ENCODE measurements around the gene LDB3. TPM values are rescaled to one million over a fixed set of nuclear protein-coding genes. Genes with fewer than 3 reads are reported as not detected.

LDB3 gene
- total RNA-seq, 4 donors from 2014 or later = 2.2 to 32.5 (median 2.9) TPM

DNA sequence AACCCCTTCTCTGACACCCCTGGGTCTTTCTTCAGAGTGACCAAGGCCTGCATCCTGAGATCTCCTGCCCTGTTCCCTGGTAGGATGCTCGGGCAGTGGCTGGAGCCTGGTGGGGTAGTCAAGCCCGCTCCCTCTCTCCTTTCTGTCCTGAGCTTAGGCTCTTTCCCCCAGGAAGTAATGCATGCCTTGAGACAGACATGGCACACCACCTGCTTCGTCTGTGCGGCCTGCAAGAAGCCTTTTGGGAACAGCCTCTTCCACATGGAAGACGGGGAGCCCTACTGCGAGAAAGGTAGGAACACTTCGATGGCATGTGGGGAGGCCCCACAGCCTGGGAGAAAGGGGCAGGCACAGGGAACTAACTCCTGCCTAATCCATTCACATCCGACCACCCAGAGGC is 50.2 kb downstream of the LDB3 start:
- intact Hi-C loops (cut with DNase I; ENCODE audit: low total_unique reads) = no loop called here
- Histone ChIP-seq H3K36me3 (no peaks in the 10 kb centered on the region), H3K27me3 (no peaks in the 10 kb centered on the region), H3K9me3 (no peaks in the 10 kb centered on the region), H3K4me1 (no peaks in the 10 kb centered on the region), H3K27ac (no peak overlapping the region), H3K4me3 (no peak overlapping the region)
- in situ Hi-C loops (cut with MboI; ENCODE audit: low pct_ligation_motif_present in 1 of 4, low pct_unique_long_range_greater_than_20kb in 1 of 4, low sequenced_read_pairs in 3 of 4) = no loop called here
- TF ChIP-seq, protein P1, sequence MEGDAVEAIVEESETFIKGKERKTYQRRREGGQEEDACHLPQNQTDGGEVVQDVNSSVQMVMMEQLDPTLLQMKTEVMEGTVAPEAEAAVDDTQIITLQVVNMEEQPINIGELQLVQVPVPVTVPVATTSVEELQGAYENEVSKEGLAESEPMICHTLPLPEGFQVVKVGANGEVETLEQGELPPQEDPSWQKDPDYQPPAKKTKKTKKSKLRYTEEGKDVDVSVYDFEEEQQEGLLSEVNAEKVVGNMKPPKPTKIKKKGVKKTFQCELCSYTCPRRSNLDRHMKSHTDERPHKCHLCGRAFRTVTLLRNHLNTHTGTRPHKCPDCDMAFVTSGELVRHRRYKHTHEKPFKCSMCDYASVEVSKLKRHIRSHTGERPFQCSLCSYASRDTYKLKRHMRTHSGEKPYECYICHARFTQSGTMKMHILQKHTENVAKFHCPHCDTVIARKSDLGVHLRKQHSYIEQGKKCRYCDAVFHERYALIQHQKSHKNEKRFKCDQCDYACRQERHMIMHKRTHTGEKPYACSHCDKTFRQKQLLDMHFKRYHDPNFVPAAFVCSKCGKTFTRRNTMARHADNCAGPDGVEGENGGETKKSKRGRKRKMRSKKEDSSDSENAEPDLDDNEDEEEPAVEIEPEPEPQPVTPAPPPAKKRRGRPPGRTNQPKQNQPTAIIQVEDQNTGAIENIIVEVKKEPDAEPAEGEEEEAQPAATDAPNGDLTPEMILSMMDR (IDR thresholded peaks at IDR 0.05) = no peak
- no peak for TF ChIP-seq POLR2A (IDR thresholded peaks at IDR 0.05)
- TF ChIP-seq POLR2AphosphoS5 (IDR thresholded peaks at IDR 0.05) = no peak
- TF ChIP-seq EP300 (IDR thresholded peaks at IDR 0.05; ENCODE audit: low read depth) = no peak
- DNase-seq = no peak
- 90% methylated on average over 8 of the region's 8 CpGs; no CpG with 5 or more reads in 1 of the 2 donors for WGBS, 2 donors (ENCODE audit: low coverage in 1 of 2)

DNA sequence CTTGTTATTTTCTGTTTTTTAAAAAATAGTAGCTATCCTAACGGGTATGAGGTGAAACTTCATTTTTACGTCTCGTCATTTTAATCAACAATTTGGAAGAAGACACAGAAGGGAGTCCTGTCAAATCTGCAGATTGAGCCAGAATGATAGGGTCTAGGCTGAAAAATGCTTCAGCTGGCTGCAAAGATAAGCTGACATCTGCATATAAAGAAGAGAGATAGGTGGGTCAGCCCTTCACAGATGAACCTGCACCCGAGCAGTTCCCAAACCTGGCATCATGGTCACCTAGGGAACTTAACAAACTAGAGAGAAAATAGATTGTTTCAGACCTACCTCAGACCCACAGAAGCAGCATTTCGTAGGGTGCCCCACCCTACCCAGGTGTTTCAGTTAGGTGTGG is 52.9 kb downstream of the LDB3 start:
- no peak overlapping the region for H3K4me3 ChIP-seq
- H3K27me3 ChIP-seq = no peaks in the 10 kb centered on the region
- H3K4me1 ChIP-seq = no peaks in the 10 kb centered on the region
- in situ Hi-C loops (cut with MboI; ENCODE audit: low pct_ligation_motif_present in 1 of 4, low pct_unique_long_range_greater_than_20kb in 1 of 4, low sequenced_read_pairs in 3 of 4) = no loop called here
- WGBS, 2 donors (ENCODE audit: low coverage in 1 of 2) = 74 to 77% methylated on average over 4 to 5 of the region's 5 CpGs
- no peak for TF ChIP-seq POLR2AphosphoS5 (IDR thresholded peaks at IDR 0.05)
- no peak for TF ChIP-seq POLR2A (IDR thresholded peaks at IDR 0.05)
- no peak for TF ChIP-seq EP300 (IDR thresholded peaks at IDR 0.05; ENCODE audit: low read depth)
- TF ChIP-seq, protein P1 (IDR thresholded peaks at IDR 0.05) = no peak
- no peak overlapping the region for H3K27ac ChIP-seq
- H3K9me3 ChIP-seq = no peaks in the 10 kb centered on the region
- no peaks in the 10 kb centered on the region for H3K36me3 ChIP-seq
- intact Hi-C loops (cut with DNase I; ENCODE audit: low total_unique reads) = no loop called here
- no peak for DNase-seq

DNA sequence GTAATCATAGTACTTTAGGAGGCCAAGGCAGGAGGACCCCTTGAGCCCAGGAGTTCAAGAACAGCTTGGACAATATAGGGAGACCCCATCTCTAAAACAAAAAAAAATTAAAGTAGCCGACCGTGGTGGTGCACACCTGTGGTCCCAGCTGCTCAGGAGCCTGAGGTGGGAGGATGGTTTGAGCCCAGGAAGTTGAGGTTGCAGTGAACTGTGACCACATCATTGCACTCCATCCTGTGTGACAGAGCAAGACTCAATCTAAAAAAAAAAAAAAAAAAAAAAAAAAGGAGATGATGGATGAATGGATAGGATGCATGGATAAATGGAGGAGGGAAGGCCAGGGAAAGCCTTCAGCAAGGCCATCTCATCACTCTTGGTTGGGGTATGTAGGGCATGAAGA is 54.7 kb downstream of the LDB3 start:
- Histone ChIP-seq H3K27me3 (no peaks in the 10 kb centered on the region), H3K4me3 (no peak overlapping the region), H3K4me1 (peaks cover 0 to 6% (median 0%) of the 10 kb centered on the region in 4 donors), H3K27ac (no peak overlapping the region), H3K9me3 (no peaks in the 10 kb centered on the region), H3K36me3 (no peaks in the 10 kb centered on the region)
- in situ Hi-C loops (cut with MboI; ENCODE audit: low pct_ligation_motif_present in 1 of 4, low pct_unique_long_range_greater_than_20kb in 1 of 4, low sequenced_read_pairs in 3 of 4) = no loop called here
- no peak for TF ChIP-seq EP300 (IDR thresholded peaks at IDR 0.05; ENCODE audit: low read depth)
- TF ChIP-seq, protein P1 (IDR thresholded peaks at IDR 0.05) = no peak
- TF ChIP-seq POLR2A (IDR thresholded peaks at IDR 0.05) = no peak
- no peak for TF ChIP-seq POLR2AphosphoS5 (IDR thresholded peaks at IDR 0.05)
- WGBS, 2 donors (ENCODE audit: low coverage in 1 of 2) = 90% methylated on average over 2 of the region's 2 CpGs; no CpG with 5 or more reads in 1 of the 2 donors
- intact Hi-C loops (cut with DNase I; ENCODE audit: low total_unique reads) = no loop called here
- DNase-seq = no peak

DNA sequence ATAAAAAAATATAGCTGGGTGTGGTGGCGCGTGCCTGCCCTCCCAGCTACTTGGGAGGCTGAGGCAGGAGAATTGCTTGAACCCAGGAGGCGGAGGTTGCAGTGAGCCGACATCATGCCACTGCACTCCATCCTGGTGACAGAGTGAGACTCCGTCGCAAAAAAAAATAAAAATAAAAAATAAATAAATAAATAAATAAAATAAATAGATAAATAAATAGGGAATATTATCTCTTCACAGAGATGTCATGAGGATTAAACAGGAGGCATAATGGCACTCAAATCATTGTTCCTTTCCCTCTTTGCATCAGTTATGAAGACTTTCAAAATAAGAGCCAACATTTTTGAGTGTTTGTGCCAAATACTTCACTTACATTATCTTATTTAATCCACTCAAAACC is 56.1 kb downstream of the LDB3 start:
- no peak for TF ChIP-seq POLR2AphosphoS5 (IDR thresholded peaks at IDR 0.05)
- TF ChIP-seq POLR2A (IDR thresholded peaks at IDR 0.05) = no peak
- TF ChIP-seq EP300 (IDR thresholded peaks at IDR 0.05; ENCODE audit: low read depth) = no peak
- TF ChIP-seq, protein P1 (IDR thresholded peaks at IDR 0.05) = no peak
- no peak overlapping the region for H3K4me3 ChIP-seq
- H3K27ac ChIP-seq = no peak overlapping the region
- no peaks in the 10 kb centered on the region for H3K36me3 ChIP-seq
- no peak for DNase-seq
- intact Hi-C loops (cut with DNase I; ENCODE audit: low total_unique reads) = no loop called here
- H3K9me3 ChIP-seq = no peaks in the 10 kb centered on the region
- whole genome bisulfite sequencing, 2 donors (ENCODE audit: low coverage in 1 of 2) = 90 to 94% methylated on average over 5 to 6 of the region's 6 CpGs
- H3K27me3 ChIP-seq = no peaks in the 10 kb centered on the region
- in situ Hi-C loops (cut with MboI; ENCODE audit: low pct_ligation_motif_present in 1 of 4, low pct_unique_long_range_greater_than_20kb in 1 of 4, low sequenced_read_pairs in 3 of 4) = no loop called here
- peaks cover 0 to 6% (median 0%) of the 10 kb centered on the region in 4 donors for H3K4me1 ChIP-seq
